HEK293T (cell line): ENCODE data around the gene CNTNAP1.
"Not testable (repeated sequence)": the region's sequence is repeated elsewhere in the genome, so short reads cannot be mapped to it uniquely, and the experiment has no call there.

Source experiments
- CTCF ChIA-PET: fragments of 350-600 bp; formaldehyde crosslinking; extraction: SDS; loops from one replicate; lab custom pipeline; 2021; ENCODE audit warnings: antibody characterized with exemption, inconsistent platforms; lab: Yijun Ruan, JAX
- POLR2A ChIA-PET: fragments of 350-600 bp; formaldehyde crosslinking; extraction: SDS; loops from one replicate; lab custom pipeline; 2020; ENCODE audit warnings: antibody characterized with exemption, inconsistent platforms; lab: Yijun Ruan, JAX
- DNase-seq: peaks from one replicate; pipeline ENCODE4 v3.0.0; 2012; ENCODE audit warnings: mixed read lengths; ENCODE audit errors: extremely low spot score
- ARNT ChIP-seq: fragments of 450-650 bp; IDR thresholded peaks from 2 replicates; pipeline ENCODE4 v1.6.1; 2017; ENCODE audit warnings: mild to moderate bottlenecking
- BHLHE40 ChIP-seq: fragments of 450-650 bp; IDR thresholded peaks from 2 replicates; pipeline ENCODE4 v1.6.1; 2016; ENCODE audit warnings: mild to moderate bottlenecking, moderate library complexity, borderline replicate concordance
- CTBP1 ChIP-seq: fragments of 450-650 bp; IDR thresholded peaks from 2 replicates; pipeline ENCODE4 v1.6.1; 2016; ENCODE audit warnings: borderline replicate concordance
- ELF4 ChIP-seq: fragments of 450-650 bp; IDR thresholded peaks from 2 replicates; pipeline ENCODE4 v1.6.1; 2017; ENCODE audit warnings: antibody characterized with exemption
- FOXA1 ChIP-seq: fragments of 450-650 bp; IDR thresholded peaks from 2 replicates; pipeline ENCODE4 v1.6.1; 2016; ENCODE audit warnings: mild to moderate bottlenecking
- FOXK2 ChIP-seq: fragments of 450-650 bp; IDR thresholded peaks from 2 replicates; pipeline ENCODE4 v1.6.1; 2016; ENCODE audit warnings: mild to moderate bottlenecking
- FOXM1 ChIP-seq: fragments of 450-650 bp; IDR thresholded peaks from 2 replicates; pipeline ENCODE4 v1.6.1; 2017; ENCODE audit warnings: mild to moderate bottlenecking, borderline replicate concordance
- HDGF ChIP-seq: fragments of 450-650 bp; IDR thresholded peaks from 2 replicates; pipeline ENCODE4 v1.6.1; 2017; ENCODE audit warnings: antibody characterized with exemption, borderline replicate concordance
- L3MBTL2 ChIP-seq: fragments of 450-650 bp; conservative IDR thresholded peaks from 2 replicates; pipeline ENCODE4 v1.6.1; 2016; ENCODE audit warnings: mild to moderate bottlenecking
- LEF1 ChIP-seq: fragments of 450-650 bp; IDR thresholded peaks from 2 replicates; pipeline ENCODE4 v1.6.1; 2017; ENCODE audit warnings: mild to moderate bottlenecking, borderline replicate concordance
- NFRKB ChIP-seq: fragments of 450-650 bp; IDR thresholded peaks from 2 replicates; pipeline ENCODE4 v1.6.1; 2016; ENCODE audit warnings: mild to moderate bottlenecking, moderate library complexity
- PKNOX1 ChIP-seq: fragments of 450-650 bp; IDR thresholded peaks from 2 replicates; pipeline ENCODE4 v1.6.1; 2016
- SP1 ChIP-seq: fragments of 450-650 bp; IDR thresholded peaks from 2 replicates; pipeline ENCODE4 v1.6.1; 2017
- SUZ12 ChIP-seq: fragments of 450-650 bp; IDR thresholded peaks from 2 replicates; pipeline ENCODE4 v1.6.1; 2016; ENCODE audit warnings: mild to moderate bottlenecking
- TARDBP ChIP-seq: fragments of 450-650 bp; IDR thresholded peaks from 2 replicates; pipeline ENCODE4 v1.6.1; 2016
- ZNF384 ChIP-seq: fragments of 450-650 bp; IDR thresholded peaks from 2 replicates; pipeline ENCODE4 v1.6.1; 2016

The CNTNAP1 gene

GRCh38 chr17:42651392-42651791 is 30.9 kb upstream of the CNTNAP1 start:
- ChIA-PET CTCF (interaction anchor here (1.2 kb wide), 1 partner anchor 28 kb away, joined by 4 read pairs; no protein-coding TSS in a partner anchor), POLR2A (no interaction called here)
- TF ChIP-seq ZNF384, result no peak
- no peak for TF ChIP-seq PKNOX1
- DNase-seq, result no peak

GRCh38 chr17:42653179-42654124 is 28.9 kb upstream of the CNTNAP1 start:
- TF ChIP-seq PKNOX1, result no peak
- 0 out of 2 replicates have a peak, but pooled peaks have one; percentile 57 for TF ChIP-seq ZNF384
- TF ChIP-seq L3MBTL2, result peak; percentile 56; the same call in 1 of the 2 replicates
- POLR2A ChIA-PET, result interaction anchor here (0.7 to 2.6 kb wide), 12 partner anchors 8 to 344 kb away, joined by 3 to 19 read pairs (median 4); partner anchors contain the start of genes PLEKHH3, PSMC3IP, RETREG3 and RPL27

GRCh38 chr17:42655528-42655927 is 26.8 kb upstream of the CNTNAP1 start:
- POLR2A ChIA-PET, result interaction anchor here (2.6 kb wide), 1 partner anchor 46 kb away, joined by 19 read pairs; the partner anchor contains the start of genes RETREG3 and TUBG1
- DNase-seq, result no peak
- CTCF ChIA-PET, result interaction anchor here (0.7 kb wide), 1 partner anchor 77 kb away, joined by 3 read pairs; no protein-coding TSS in a partner anchor
- TF ChIP-seq CTBP1 (no peak), L3MBTL2 (peak; percentile 41; the same call in 1 of the 2 replicates)

More at GRCh38 chr17:42653179-42654124, 28.9 kb upstream of the CNTNAP1 start:
- CTCF ChIA-PET, result interaction anchor here (0.7 kb wide), 1 partner anchor 21 kb away, joined by 3 read pairs; no protein-coding TSS in a partner anchor
- DNase-seq, result peak; percentile 52

- CTCF ChIA-PET, result interaction anchor here (1.4 kb wide), 1 partner anchor 18 kb away, joined by 6 read pairs; the partner anchor contains the start of gene PLEKHH3
- no peak for DNase-seq
- POLR2A ChIA-PET, result interaction anchor here (0.6 to 7.9 kb wide), 9 partner anchors 12 to 145 kb away, joined by 3 to 102 read pairs (median 6); partner anchors contain the start of genes PLEKHH3, PSMC3IP, RETREG3 and TUBG1
- TF ChIP-seq ZNF384 (no peak), NFRKB (no peak), FOXK2 (no peak), SP1 (no peak), TARDBP (no peak), LEF1 (no peak), ELF4 (no peak), BHLHE40 (no peak), SUZ12 (no peak), FOXM1 (no peak), FOXA1 (no peak), L3MBTL2 (no peak), CTBP1 (no peak), ARNT (no peak), HDGF (no peak), PKNOX1 (no peak)
Observed at GRCh38 chr17:42657824-42658588, 24.3 kb upstream of the CNTNAP1 start.

- no peak for TF ChIP-seq ARNT
- no peak for TF ChIP-seq FOXK2
- no peak for TF ChIP-seq SP1
- no peak for TF ChIP-seq LEF1
- TF ChIP-seq ZNF384, result no peak
- TF ChIP-seq FOXM1, result no peak
- TF ChIP-seq ELF4, result no peak
- no peak for TF ChIP-seq SUZ12
- DNase-seq, result peak; percentile 87
- CTCF ChIA-PET, result interaction anchor here (1.2 to 1.4 kb wide), 3 partner anchors 15 to 81 kb away, joined by 3 to 6 read pairs (median 4); partner anchors contain the start of gene PLEKHH3
- POLR2A ChIA-PET, result interaction anchor here (0.6 to 7.9 kb wide), 20 partner anchors 10 to 163 kb away, joined by 3 to 102 read pairs (median 4); partner anchors contain the start of genes NAGLU, PLEKHH3, PSMC3IP and RETREG3
Observed at GRCh38 chr17:42659079-42659931, 23.0 kb upstream of the CNTNAP1 start, which contains the start of gene TUBG2. Gene TUBG2 (plus strand): TSS chr17:42659284. CDS start chr17:42659504, 220 bp downstream.

GRCh38 chr17:42659932-42660274 is 22.4 kb upstream of the CNTNAP1 start:
- DNase-seq, result not testable (repeated sequence)
- ChIA-PET POLR2A (interaction anchor here (1.1 to 7.9 kb wide), 12 partner anchors 10 to 95 kb away, joined by 3 to 102 read pairs (median 6); partner anchors contain the start of genes PLEKHH3, PSMC3IP, RETREG3 and TUBG1), CTCF (interaction anchor here (1.2 to 1.3 kb wide), 2 partner anchors 15 to 81 kb away, joined by 3 to 4 read pairs; no protein-coding TSS in a partner anchor)
